DMS153 (cell line): ENCODE results near the gene MYLK3.
"Not testable (repeated sequence)": the region's sequence is repeated elsewhere in the genome, so short reads cannot be mapped to it uniquely, and the experiment has no call there.

Source experiments
- DNase-seq: peaks from one replicate; lab custom pipeline; 2025; lab: John Stamatoyannopoulos, UW

The MYLK3 gene

GRCh38 chr16:46747777-46748651, at the start of gene MYLK3:
Gene MYLK3, minus strand, starts transcription at chr16:46748344. Its CDS starts 151 bp downstream, at chr16:46748193.
- no peak for DNase-seq

GRCh38 chr16:46797501-46797900, 49.4 kb upstream of the MYLK3 start:
- no peak for DNase-seq

GRCh38 chr16:46796764-46797269, 48.7 kb upstream of the MYLK3 start:
- DNase-seq: no peak

GRCh38 chr16:46793841-46794240, 45.7 kb upstream of the MYLK3 start:
- no peak for DNase-seq

- no peak for DNase-seq
Observed at GRCh38 chr16:46790599-46791270, 42.6 kb upstream of the MYLK3 start.

GRCh38 chr16:46789499-46790414, 41.6 kb upstream of the MYLK3 start:
- DNase-seq: peak; percentile 8

GRCh38 chr16:46788891-46789474, 40.8 kb upstream of the MYLK3 start:
- no peak for DNase-seq

GRCh38 chr16:46787909-46788308, 39.8 kb upstream of the MYLK3 start:
- no peak for DNase-seq

GRCh38 chr16:46785076-46785845, 37.1 kb upstream of the MYLK3 start:
- no peak for DNase-seq

DNA sequence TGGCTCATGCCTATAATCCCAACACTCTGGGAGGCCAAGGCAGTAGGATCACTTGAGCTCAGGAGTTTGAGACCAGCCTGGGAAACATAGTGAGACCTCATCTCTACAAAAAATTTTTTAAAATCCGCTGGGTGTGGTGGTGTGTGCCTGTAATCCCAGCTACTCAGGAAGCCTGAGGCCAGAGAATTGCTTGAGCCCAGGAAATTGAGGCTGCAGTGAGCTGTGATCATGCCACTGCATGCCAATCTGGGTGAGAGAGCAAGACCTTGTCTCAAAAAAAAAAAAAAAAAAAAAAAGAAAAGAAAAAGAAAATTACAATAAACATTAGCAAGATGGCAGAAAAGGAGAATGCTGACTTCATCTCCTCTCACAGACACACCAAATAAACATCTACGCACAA, 36.4 kb upstream of the MYLK3 start:
- not testable (repeated sequence) for DNase-seq

DNA sequence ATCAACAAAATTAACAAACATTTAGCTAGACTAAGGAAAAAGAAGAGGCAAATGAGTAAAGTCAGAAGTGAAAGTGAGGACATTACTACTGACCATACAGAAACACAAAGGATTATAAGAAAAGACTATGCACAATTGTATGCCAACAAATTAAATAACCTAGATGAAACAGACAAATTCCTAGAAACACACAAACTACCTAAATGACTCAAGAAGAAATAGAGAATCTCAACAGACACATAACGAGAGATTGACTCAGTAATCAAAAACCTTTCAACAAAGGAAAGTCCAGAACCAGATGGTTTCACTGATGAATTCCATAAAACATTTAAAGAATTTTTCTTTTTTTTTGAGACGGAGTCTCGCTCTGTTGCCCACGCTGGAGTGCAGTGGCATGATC, 35.7 kb upstream of the MYLK3 start:
- no peak for DNase-seq

GRCh38 chr16:46782320-46782719, 34.2 kb upstream of the MYLK3 start:
- DNase-seq: no peak

DNA sequence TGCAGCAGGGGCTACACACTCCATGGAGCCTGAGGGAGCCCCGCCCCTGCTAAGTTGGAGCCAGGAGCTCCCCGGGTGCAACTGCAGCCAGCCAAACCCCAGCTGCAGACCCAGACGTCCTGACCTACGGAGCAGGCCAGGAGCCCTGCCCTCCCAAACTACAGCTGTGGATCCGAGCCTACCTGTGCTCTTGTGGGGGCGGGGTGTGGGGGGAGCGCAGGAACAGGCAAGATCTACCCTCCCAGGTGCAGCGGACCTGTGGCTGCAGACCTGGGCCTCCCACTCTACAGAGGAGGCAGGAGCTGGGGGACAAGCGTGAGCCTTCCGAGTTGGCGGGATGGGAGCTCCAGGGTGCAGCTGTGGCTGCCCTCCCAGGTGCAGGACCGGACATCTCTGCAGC, 29.7 kb upstream of the MYLK3 start:
- DNase-seq: no peak

- no peak for DNase-seq
Observed at GRCh38 chr16:46775214-46775613, 27.1 kb upstream of the MYLK3 start.

- DNase-seq: no peak
Observed at GRCh38 chr16:46774743-46775177, 26.6 kb upstream of the MYLK3 start.

DNA sequence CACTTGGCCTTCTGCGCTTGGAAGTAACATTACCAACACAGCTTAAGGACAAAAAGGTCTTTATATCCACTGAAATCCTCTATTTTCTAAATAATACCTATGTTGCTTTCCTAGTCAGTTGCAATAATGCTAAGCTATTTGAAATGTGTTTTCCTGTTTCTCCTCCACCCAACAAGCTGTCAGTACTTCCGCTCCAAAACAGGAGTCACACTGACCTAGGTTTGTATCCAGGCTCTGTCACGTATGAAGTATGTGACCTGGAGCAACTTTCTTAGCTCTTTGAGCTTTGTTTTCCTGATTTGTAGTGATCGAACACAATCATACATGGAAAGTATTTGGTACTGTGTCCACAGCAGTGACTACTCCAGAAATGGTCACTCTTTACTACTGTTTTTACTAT, 24.3 kb upstream of the MYLK3 start:
- no peak for DNase-seq

- peak; percentile 49 for DNase-seq
Observed at GRCh38 chr16:46768809-46769208, 20.7 kb upstream of the MYLK3 start.

GRCh38 chr16:46765050-46765449, 16.9 kb upstream of the MYLK3 start:
- DNase-seq: no peak

DNA sequence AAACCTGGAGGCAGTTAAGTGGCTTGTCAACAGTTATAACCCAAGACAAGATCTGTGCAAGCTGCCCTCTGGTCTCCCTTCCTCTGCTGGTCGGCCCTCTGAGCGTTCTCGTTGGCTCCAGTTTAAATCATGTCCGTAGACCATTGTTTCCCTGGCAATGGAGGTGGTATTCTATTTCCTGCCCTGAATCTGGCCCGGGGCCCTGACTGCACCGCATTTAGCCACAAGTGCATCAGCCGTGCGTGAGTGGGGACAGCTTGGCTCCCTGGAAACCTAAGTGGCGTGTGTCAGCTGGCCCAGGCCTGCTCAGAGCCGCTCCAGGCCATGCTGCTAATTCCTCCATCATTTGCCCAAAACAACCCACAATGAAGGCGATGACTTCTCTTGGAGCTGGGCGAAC, 15.0 kb upstream of the MYLK3 start:
- peak; percentile 52 for DNase-seq

- no peak for DNase-seq
Observed at GRCh38 chr16:46762583-46762982, 14.4 kb upstream of the MYLK3 start.

- no peak for DNase-seq
Observed at GRCh38 chr16:46759309-46759708, 11.2 kb upstream of the MYLK3 start.
